Testis (tissue), 3 donors: ENCODE results near the gene TOMT. TPM values are rescaled to one million over a fixed set of nuclear protein-coding genes. Genes with fewer than 3 reads are reported as not detected.
"Not testable (repeated sequence)": the region's sequence is repeated elsewhere in the genome, so short reads cannot be mapped to it uniquely, and the experiment has no call there.

Experiments
- DNase-seq: peaks from one replicate; pipeline ENCODE4 v3.0.0-alpha.2; 2019
- H3K27ac ChIP-seq, 2 donors: fragments of 200-600 bp; sonication (generic); one replicate each; pipeline ENCODE4 v1.5.1; 2019
- H3K27me3 ChIP-seq: fragments of 200-600 bp; sonication (generic); one replicate; pipeline ENCODE4 v1.5.1; 2019
- H3K36me3 ChIP-seq: fragments of 200-600 bp; sonication (generic); one replicate; pipeline ENCODE4 v1.5.1; 2017; ENCODE audit warnings: low read depth; ENCODE audit errors: missing control alignments
- H3K4me1 ChIP-seq: fragments of 200-600 bp; sonication (generic); one replicate; pipeline ENCODE4 v1.5.1; 2019
- H3K4me3 ChIP-seq, 2 donors: fragments of 200-600 bp; sonication (generic); one replicate each; pipeline ENCODE4 v1.5.1; 2017 to 2019
- H3K9me3 ChIP-seq: fragments of 200-600 bp; sonication (generic); one replicate; pipeline ENCODE4 v1.5.1; 2017
- CTCF ChIP-seq, 3 experiments: fragments of 450-650 bp in 2 of 3; fragments of 200-600 bp in 1 of 3; sonication (generic) in 1 of 3; IDR thresholded peaks; one replicate each; pipeline ENCODE4 v1.5.1; 2016 to 2019; ENCODE audit warnings: antibody characterized with exemption in 3 of 3, mild to moderate bottlenecking in 2 of 3, moderate library complexity in 1 of 3
- POLR2A ChIP-seq: fragments of 450-650 bp; IDR thresholded peaks from one replicate; pipeline ENCODE4 v1.6.1; 2017; ENCODE audit warnings: antibody characterized with exemption, mild to moderate bottlenecking, moderate library complexity
- WGBS, 2 donors: methylation state at CpG; one replicate each; pipeline ENCODE4 v1.1.5; 2018; 5-methylcytosine and 5-hydroxymethylcytosine counted together
- intact Hi-C: fragments of 100-400 bp; cut with DNase I; formaldehyde crosslinking; loops from one replicate; pipeline ENCODE4 v1.15.1; 2023; ENCODE audit warnings: low total_unique reads
- polyA plus RNA-seq: library from polyadenylated mRNA; stranded (reverse); fragments of 350-450 nt; fragmentation: Illumina TruSeq; extraction: RNeasy Lipid Tissue Mini Kit (QIAGEN cat#74804); gene quantifications from one replicate; pipeline ENCODE4 v1.2.3, GENCODE V29; 2014; ENCODE audit warnings: low read depth, low replicate concordance; ENCODE audit not compliant: insufficient read depth
- total RNA-seq, 2 donors: library from RNA; depleted of rRNA; stranded (reverse); fragments of >200 nt; gene quantifications; one replicate each; pipeline ENCODE4 v1.2.3, GENCODE V29; 2016

TOMT gene
- total and polyA plus RNA-seq, 3 donors from 2014 or later = 0.43 TPM; not detected in 2

- TF ChIP-seq CTCF (IDR thresholded peaks at IDR 0.05) = no peak
- no peak for TF ChIP-seq POLR2A
- H3K4me1 ChIP-seq = no peaks in the 10 kb centered on the region
- 72 to 89% methylated on average over 1 of the region's 1 CpG for WGBS, 2 donors
- H3K4me3 ChIP-seq = no peak overlapping the region
- H3K27ac ChIP-seq = no peak overlapping the region
- intact Hi-C loops = no loop called here
- no peak for DNase-seq
- H3K36me3 ChIP-seq = no peaks in the 10 kb centered on the region
- H3K27me3 ChIP-seq = no peaks in the 10 kb centered on the region
- H3K9me3 ChIP-seq = no peaks in the 10 kb centered on the region
Measured at GRCh38 chr11:72125956-72126355, 20.2 kb downstream of the TOMT start.

GRCh38 chr11:72127923-72128322, 22.2 kb downstream of the TOMT start:
- 62 to 80% methylated on average over 2 of the region's 2 CpGs for WGBS, 2 donors
- Histone ChIP-seq H3K36me3 (no peaks in the 10 kb centered on the region), H3K4me1 (no peaks in the 10 kb centered on the region), H3K4me3 (no peak overlapping the region), H3K27ac (no peak overlapping the region), H3K27me3 (no peaks in the 10 kb centered on the region), H3K9me3 (no peaks in the 10 kb centered on the region)
- intact Hi-C loops = no loop called here
- TF ChIP-seq POLR2A (no peak), CTCF (IDR thresholded peaks at IDR 0.05) (no peak)
- no peak for DNase-seq

GRCh38 chr11:72129381-72129780, 23.7 kb downstream of the TOMT start:
- no peak for TF ChIP-seq CTCF (IDR thresholded peaks at IDR 0.05)
- TF ChIP-seq POLR2A = no peak
- DNase-seq = no peak
- no peak overlapping the region for H3K27ac ChIP-seq
- no peaks in the 10 kb centered on the region for H3K4me1 ChIP-seq
- intact Hi-C loops = no loop called here
- 84 to 86% methylated on average over 3 of the region's 3 CpGs for WGBS, 2 donors
- no peak overlapping the region for H3K4me3 ChIP-seq
- no peaks in the 10 kb centered on the region for H3K9me3 ChIP-seq
- no peaks in the 10 kb centered on the region for H3K27me3 ChIP-seq
- no peaks in the 10 kb centered on the region for H3K36me3 ChIP-seq

- Histone ChIP-seq H3K9me3 (no peaks in the 10 kb centered on the region), H3K27ac (no peak overlapping the region), H3K4me3 (no peak overlapping the region), H3K27me3 (no peaks in the 10 kb centered on the region), H3K4me1 (no peaks in the 10 kb centered on the region), H3K36me3 (no peaks in the 10 kb centered on the region)
- TF ChIP-seq CTCF (IDR thresholded peaks at IDR 0.05) (no peak), POLR2A (no peak)
- 75 to 76% methylated on average over 2 of the region's 2 CpGs for WGBS, 2 donors
- DNase-seq = no peak
- intact Hi-C loops = no loop called here
Measured at GRCh38 chr11:72132646-72133045, 26.9 kb downstream of the TOMT start.

- H3K27me3 ChIP-seq, H3K4me1 ChIP-seq, intact Hi-C loops, H3K4me3 ChIP-seq, H3K27ac ChIP-seq, H3K36me3 ChIP-seq, H3K9me3 ChIP-seq, DNase-seq: not testable (repeated sequence)
- WGBS, 2 donors = 77 to 80% methylated on average over 1 to 4 of the region's 4 CpGs
Measured at GRCh38 chr11:72135473-72135872, 29.7 kb downstream of the TOMT start, which contains the start of gene FOLR3. Gene FOLR3 (plus strand): TSS chr11:72135725. CDS start chr11:72135953, 228 bp downstream.
